Thoracic aorta (tissue), 2 donors: ENCODE measurements around the gene EIF2AK3. TPM values are rescaled to one million over a fixed set of nuclear protein-coding genes. Genes with fewer than 3 reads are reported as not detected.
A peak's percentile ranks its signal among the peaks of the same experiment; 100 is the strongest.
"Not testable (repeated sequence)": the region's sequence is repeated elsewhere in the genome, so short reads cannot be mapped to it uniquely, and the experiment has no call there.

Experiments used
- ATAC-seq: fragments of 150-250 bp; one replicate; pipeline ENCODE4 v1.8.0; 2017; ENCODE audit warnings: low read depth; ENCODE audit not compliant: insufficient number of reproducible peaks, low FRiP score
- DNase-seq: peaks from one replicate; pipeline ENCODE4 v3.0.0-alpha.2; 2020; ENCODE audit warnings: low spot score
- H3K27ac ChIP-seq, 2 donors: fragments of 200-600 bp; sonication (generic); 1 replicate in 1 of 2; 2 replicates in 1 of 2; pipeline ENCODE4 v1.5.1; 2016; ENCODE audit warnings: mild to moderate bottlenecking in 2 of 2, moderate library complexity in 2 of 2
- H3K27me3 ChIP-seq: fragments of 200-600 bp; sonication (generic); replicated peaks from 2 replicates; pipeline ENCODE4 v1.6.0; 2016; ENCODE audit warnings: mild to moderate bottlenecking; ENCODE audit not compliant: insufficient read depth
- H3K36me3 ChIP-seq: fragments of 200-600 bp; sonication (generic); one replicate; pipeline ENCODE4 v1.5.1; 2016
- H3K4me1 ChIP-seq, 2 donors: fragments of 200-600 bp; sonication (generic); 1 replicate in 1 of 2; 2 replicates in 1 of 2; pipeline versions ENCODE4 v1.5.1 to v1.6.0; 2016; ENCODE audit warnings: low read depth in 2 of 2, mild to moderate bottlenecking in 1 of 2; ENCODE audit not compliant: control insufficient read depth in 1 of 2
- H3K4me3 ChIP-seq: fragments of 200-600 bp; sonication (generic); 2 replicates; pipeline ENCODE4 v1.5.1; 2016; ENCODE audit warnings: mild to moderate bottlenecking
- H3K9me3 ChIP-seq: fragments of 200-600 bp; sonication (generic); 2 replicates; pipeline ENCODE4 v1.5.1; 2016
- CTCF ChIP-seq: fragments of 200-600 bp; sonication (generic); IDR thresholded peaks from one replicate; pipeline ENCODE4 v1.5.1; 2019; ENCODE audit warnings: antibody characterized with exemption
- total RNA-seq, 2 donors: library from RNA; depleted of rRNA; stranded (reverse); fragments of >200 nt; gene quantifications; one replicate each; pipeline versions ENCODE4 v1.1.0 to v1.2.3, GENCODE V29; 2016

Gene EIF2AK3
- total RNA-seq, 2 donors from 2014 or later = 23.8 to 33.6 TPM

- no peaks in the 10 kb centered on the region for H3K27me3 ChIP-seq
- H3K36me3 ChIP-seq = no peaks in the 10 kb centered on the region
- peaks cover 14 to 24% of the 10 kb centered on the region in 2 donors for H3K4me1 ChIP-seq
- H3K27ac ChIP-seq = peak overlapping the region; percentile 6 to 64
- DNase-seq (no peak), ATAC-seq (no peak)
- TF ChIP-seq CTCF = no peak
- H3K9me3 ChIP-seq = no peaks in the 10 kb centered on the region
- no peak overlapping the region for H3K4me3 ChIP-seq
Measured at GRCh38 chr2:88658326-88658725, 31.1 kb upstream of the EIF2AK3 start.

GRCh38 chr2:88657131-88657530, 29.9 kb upstream of the EIF2AK3 start:
- no peak for ATAC-seq
- TF ChIP-seq CTCF = no peak
- H3K9me3 ChIP-seq = no peaks in the 10 kb centered on the region
- no peaks in the 10 kb centered on the region for H3K27me3 ChIP-seq
- H3K36me3 ChIP-seq = no peaks in the 10 kb centered on the region
- no peak overlapping the region for H3K4me3 ChIP-seq
- H3K4me1 ChIP-seq = peaks cover 14 to 24% of the 10 kb centered on the region in 2 donors
- no peak for DNase-seq
- H3K27ac ChIP-seq = peak overlapping the region; percentile 27 to 50

GRCh38 chr2:88656690-88657089, 29.4 kb upstream of the EIF2AK3 start:
- DNase-seq (no peak), ATAC-seq (no peak)
- Histone ChIP-seq H3K27me3 (no peaks in the 10 kb centered on the region), H3K27ac (peak overlapping the region; percentile 27 to 50), H3K4me1 (peaks cover 14 to 24% of the 10 kb centered on the region in 2 donors), H3K4me3 (no peak overlapping the region), H3K9me3 (no peaks in the 10 kb centered on the region), H3K36me3 (no peaks in the 10 kb centered on the region)
- no peak for TF ChIP-seq CTCF

GRCh38 chr2:88654714-88655113, 27.4 kb upstream of the EIF2AK3 start:
- Histone ChIP-seq H3K9me3 (no peaks in the 10 kb centered on the region), H3K27me3 (no peaks in the 10 kb centered on the region), H3K36me3 (no peaks in the 10 kb centered on the region), H3K4me1 (peaks cover 14 to 24% of the 10 kb centered on the region in 2 donors), H3K27ac (no peak overlapping the region), H3K4me3 (no peak overlapping the region)
- ATAC-seq (no peak), DNase-seq (no peak)
- no peak for TF ChIP-seq CTCF

- no peak for ATAC-seq
Measured at GRCh38 chr2:88651646-88652045, 24.4 kb upstream of the EIF2AK3 start.

GRCh38 chr2:88645291-88645882, 18.1 kb upstream of the EIF2AK3 start:
- not testable (repeated sequence) for H3K4me1 ChIP-seq, H3K4me3 ChIP-seq, ATAC-seq, H3K27me3 ChIP-seq, H3K9me3 ChIP-seq, DNase-seq, H3K36me3 ChIP-seq, H3K27ac ChIP-seq

More at GRCh38 chr2:88651646-88652045, 24.4 kb upstream of the EIF2AK3 start:
- DNase-seq = no peak
- H3K27ac ChIP-seq = no peak overlapping the region
- no peaks in the 10 kb centered on the region for H3K27me3 ChIP-seq
- no peak overlapping the region for H3K4me3 ChIP-seq
- peaks cover 0 to 5% of the 10 kb centered on the region in 2 donors for H3K4me1 ChIP-seq
- H3K36me3 ChIP-seq = no peaks in the 10 kb centered on the region
- no peak for TF ChIP-seq CTCF
- H3K9me3 ChIP-seq = no peaks in the 10 kb centered on the region
